Endothelial cell of hepatic sinusoid (primary cell): ENCODE results near the gene GFOD2.
"Not testable (repeated sequence)": the region's sequence is repeated elsewhere in the genome, so short reads cannot be mapped to it uniquely, and the experiment has no call there.

Experiments
- in situ Hi-C: cut with HindIII; loops from 2 replicates; pipeline ENCODE4 v1.10.0; 2017; ENCODE audit warnings: low sequenced_read_pairs

The GFOD2 gene

DNA sequence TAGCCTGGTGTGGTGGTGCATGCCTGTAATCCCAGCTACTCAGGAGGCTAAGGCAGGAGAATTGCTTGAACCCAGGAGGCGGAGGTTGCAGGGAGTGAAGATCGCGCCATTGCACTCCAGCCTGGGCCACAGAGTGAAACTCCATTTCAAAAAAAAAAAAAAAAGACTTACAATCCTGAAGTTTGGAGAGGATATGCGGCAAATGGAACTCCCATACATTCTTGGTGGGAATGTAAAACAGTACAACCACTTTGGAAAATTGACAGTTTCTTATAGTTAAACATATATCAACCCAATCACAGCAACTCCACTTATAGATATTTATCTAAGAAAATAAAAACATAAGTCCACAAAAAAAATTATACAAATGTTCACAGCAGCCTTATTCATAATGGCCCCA lies 11.9 kb downstream of the GFOD2 start:
- in situ Hi-C loops, result no loop called here

DNA sequence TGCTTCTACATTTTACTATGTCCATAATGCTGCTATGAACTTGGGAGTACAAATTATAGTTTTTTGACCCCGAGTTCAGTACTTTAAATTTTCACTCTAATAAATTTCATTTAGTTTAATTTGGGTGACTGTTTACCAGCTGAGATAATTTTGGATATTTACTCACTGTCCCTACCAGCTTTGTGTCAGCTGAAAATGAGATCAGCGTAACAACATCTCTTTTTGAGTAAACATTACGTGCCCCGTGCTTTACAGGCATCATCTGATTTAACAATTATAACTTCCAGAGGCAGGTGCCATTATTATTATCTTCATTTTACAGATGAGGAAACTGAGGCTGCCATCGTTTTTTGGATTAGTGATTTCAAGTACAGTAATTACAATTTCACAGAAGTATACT lies 15.0 kb downstream of the GFOD2 start:
- in situ Hi-C loops, result no loop called here

DNA sequence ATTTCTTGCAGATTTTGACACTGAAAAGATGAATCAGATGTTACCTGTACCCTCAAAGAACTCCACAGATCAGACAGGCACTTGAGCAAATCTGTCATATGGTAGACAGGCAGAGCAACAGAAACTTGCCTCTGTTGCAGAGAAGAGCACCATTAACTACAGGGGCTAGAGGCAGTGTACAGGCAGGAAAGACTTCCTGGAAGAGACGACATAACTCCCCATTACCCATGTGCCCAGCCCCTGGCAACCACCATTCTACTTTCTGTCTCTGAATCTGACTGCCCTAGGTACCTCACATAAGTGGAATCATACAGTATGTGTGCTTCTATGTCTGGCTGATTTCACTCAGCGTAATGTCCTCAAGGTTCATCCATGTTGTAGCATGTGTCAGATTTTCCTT lies 15.5 kb downstream of the GFOD2 start:
- in situ Hi-C loops, result no loop called here

DNA sequence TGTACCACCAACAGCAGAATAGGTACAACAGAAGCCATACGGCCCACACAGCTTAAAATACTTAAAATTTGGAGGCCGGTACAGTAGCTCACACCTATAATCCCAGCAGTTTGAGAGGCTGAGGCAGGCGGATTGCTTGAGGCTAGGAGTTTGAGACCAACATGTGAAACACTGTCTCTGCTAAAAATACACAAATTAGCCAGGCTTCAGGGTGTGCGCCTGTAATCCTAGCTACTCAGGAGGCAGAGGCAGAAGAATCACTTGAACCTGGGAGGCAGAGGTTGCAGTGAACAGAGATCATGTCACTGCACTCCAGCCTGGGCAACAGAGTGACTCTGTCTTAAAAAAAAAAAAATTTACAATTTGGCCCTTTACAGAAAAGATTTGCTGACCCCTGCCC lies 17.0 kb downstream of the GFOD2 start:
- in situ Hi-C loops, result no loop called here

DNA sequence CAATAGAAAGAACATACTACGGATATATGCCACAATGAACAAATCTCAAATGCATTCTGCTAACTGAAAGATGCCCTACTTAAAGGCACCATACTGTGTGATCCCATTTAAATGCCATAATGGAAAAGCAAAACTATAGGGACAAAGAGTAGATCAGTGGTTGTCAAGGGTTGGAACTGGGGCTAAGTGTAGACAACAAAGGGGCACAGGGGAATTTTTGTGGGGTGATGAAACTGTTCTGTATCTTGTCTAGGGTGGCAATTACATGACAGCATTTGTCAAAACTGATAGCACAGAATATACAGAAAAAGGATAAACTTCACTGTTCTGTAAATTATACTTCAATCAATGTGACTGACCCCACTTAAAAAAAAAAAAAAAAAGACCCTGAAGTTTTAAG lies 17.7 kb downstream of the GFOD2 start:
- in situ Hi-C loops, result no loop called here

DNA sequence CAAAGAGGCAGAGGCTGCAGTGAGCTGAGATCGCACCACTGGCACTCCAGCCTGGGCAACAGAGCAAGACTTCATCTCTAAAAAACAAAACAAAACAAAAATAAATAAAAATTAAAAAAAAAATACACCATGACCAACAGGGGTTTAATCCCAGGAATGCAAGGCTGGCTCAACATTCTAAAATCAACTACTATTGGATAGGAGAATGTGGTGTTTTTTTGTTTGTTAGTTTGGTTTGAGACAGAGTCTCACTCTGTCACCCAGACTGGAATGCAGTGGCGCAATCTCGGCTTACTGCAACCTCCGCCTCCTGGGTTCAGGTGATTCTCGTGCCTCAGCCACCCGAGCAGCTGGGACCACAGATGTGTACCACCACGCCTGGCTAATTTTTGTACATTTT lies 19.9 kb downstream of the GFOD2 start:
- in situ Hi-C loops, result no loop called here

DNA sequence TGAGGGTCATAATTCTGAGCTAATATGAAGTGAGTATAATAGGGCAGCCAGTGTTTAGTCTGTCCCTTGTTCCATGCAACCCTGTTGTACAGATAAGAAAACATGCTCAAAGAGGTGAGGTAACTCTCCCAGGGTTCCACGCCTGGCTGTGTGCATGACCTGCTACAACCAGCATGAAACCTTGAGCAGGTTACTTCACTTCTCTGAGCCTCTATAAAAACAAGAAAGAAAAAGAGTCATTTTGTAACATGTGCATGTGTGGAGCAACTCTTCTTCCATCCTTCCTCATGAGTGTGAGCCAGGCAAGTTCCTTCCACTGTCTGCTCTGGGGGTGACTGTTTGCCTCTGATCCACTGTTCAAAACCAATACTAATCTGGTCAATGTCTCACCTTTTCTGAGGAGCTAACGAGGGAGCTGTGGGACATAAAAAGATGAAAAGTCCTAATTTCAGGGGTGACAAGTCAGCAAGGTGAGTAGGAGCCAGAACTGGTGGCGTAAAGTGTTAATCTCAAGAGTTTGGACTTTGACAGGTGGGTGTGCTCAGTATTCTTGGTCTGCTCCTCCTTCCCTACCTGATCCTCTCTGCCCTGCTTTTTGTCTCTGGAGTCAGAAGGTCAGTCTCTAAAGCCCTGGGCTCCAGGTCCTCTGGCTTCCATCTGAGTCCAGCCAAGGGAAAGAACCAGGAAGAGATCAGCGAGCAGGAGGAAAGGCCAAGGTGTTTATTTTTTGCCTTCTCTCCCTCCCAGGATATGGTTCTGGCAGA lies 21.5 kb downstream of the GFOD2 start:
- in situ Hi-C loops, result no loop called here

DNA sequence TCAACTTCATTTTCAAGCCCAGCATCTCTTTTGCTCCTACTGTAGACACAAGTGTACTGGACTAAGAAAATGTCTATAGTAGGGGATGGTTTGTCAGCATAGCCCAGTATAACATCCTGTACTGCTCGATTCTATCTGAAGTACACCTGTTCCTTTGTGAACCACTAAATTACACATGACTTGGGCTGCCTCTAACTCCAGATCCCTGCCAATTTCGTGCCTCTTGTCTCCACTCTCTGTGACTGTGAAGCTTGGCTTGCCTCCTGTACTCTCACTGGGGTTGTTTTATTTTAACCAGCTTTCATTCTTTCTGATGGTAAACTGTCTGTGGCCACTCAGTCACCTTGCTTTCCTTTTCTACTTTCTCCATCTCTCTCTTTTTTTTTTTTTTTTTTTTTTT lies 24.5 kb downstream of the GFOD2 start:
- in situ Hi-C loops, result no loop called here

DNA sequence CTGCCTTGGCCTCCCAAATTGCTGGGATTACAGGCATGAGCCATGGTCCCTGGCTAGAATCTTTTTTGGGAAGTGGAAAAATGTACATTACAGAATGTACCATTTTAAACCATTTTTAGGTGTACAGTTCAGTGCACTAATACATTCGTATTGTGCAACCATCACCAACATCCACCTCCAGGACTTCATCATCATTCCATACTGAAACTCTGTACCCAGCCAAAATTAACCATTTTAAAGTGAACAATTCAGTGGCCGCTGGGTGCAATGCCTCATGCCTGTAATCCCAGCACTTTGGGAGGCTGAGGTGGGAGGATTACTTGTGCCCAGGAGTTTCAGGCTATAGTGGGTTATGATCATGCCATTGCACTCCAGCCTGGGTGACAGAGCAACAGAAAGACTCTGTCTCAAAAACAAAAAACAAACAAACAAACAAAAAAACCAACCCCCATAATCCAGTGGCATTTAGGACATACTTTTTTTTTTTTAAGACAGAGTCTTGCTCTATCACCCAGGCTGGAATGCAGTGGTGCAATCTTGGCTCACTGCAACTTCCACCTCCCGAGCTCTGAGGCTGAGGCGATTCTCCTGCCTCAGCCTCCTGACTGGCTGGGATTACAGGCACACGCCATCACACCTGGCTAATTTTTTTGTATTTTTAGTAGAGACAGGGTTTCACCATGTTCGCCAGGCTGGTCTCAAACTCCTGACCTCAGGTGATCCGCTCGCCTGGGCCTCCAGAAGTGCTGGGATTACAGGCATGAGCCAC lies 25.4 kb downstream of the GFOD2 start:
- in situ Hi-C loops, result not testable (repeated sequence)

DNA sequence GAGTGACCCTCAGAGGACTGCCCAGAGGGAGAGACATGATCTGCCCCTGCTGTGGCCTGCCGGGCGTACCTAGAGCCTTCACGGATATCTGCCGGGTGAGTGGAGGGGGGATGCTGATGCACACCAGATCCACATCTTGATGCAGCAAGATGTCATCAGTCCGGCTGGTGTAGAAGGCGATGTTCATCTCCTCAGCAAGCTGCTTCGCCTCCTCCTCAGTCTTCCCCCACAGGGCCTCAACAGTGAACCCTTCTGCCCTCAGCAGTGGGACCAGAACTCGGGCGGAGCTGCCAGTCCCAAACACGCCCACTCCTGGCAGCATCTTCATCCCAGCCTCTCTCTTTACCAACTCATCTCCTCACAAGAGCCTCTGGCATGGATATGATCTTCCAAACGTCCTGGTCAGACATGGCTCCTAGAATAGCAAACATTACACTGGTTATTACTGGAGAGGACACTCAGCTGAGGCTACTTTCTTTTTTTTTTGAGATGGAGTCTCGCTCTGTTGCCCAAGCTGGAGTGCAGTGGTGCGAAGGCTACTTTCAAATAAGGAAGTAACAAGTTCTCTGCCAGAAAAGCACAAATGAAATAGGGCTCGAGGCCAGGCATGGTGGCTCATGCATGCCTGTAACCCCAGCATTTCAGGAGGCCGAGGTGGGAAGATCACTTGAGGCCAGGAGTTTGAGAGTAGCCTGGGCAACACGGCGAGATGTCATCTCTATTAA lies 33.6 kb downstream of the GFOD2 start:
- in situ Hi-C loops, result no loop called here

DNA sequence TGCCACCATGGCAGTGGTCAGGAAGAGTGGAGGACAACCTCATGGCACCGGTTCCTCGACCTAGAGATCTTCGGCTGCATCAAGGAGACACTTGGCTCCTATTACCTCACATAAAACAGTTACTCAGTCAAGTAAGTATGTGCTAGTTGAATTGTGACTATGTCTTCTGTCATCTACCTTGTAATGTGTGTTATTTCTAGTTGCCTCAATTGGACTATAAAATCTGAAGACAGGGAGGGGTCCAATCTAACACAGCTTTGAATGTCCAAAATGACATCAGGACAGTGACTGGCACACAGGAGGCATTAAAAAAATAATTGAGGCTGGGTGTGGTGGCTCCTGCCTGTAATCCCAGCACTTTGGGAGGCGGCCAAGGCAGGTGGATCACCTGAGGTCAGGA lies 35.3 kb downstream of the GFOD2 start:
- in situ Hi-C loops, result loop anchor here (5.0 kb wide), 2 partner anchors 34 to 76 kb away; partner anchors contain the start of gene GFOD2

DNA sequence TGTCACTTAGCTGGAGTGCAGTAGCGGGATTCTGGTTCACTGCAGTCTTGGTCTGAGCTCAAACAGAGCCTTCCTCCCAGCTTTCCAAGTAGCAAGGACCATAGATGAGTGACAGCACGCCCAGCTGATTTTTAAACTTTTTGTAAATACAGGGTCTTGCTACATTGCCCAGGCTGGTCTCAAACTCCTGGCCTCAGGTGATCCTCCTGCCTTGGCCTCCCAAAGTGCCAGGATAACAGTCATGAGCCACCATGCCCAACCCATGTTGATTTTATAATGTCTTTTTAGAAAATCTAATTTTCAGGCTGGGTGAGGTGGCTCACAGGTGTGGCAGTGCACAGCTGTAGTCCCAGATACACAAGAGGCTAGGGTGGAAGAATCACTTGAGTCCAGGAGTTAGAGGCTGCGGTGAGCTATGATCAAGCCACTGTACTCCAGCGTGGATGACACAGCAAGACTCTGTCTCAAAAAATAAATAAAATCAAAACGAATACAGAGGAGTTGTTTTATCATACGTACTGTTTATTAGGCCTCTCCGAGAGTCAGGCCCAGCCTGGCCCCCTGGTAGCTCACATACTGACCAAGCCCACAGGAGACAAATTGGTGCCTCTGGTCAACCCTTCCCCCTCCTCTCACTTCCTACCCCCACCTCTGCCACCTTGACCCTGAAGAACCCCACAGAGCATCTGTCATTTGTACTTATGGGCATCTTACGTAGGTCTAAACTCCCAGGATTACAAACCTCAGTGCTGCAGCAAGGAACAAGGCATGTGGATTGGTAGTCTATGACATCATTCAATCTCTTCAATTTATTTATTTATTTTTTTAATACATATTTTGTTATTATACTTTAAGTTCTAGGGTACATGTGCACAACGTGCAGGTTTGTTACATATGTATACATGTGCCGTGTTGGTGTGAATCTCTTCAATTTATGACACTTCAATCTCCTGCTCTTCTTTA lies 38.9 kb downstream of the GFOD2 start:
- in situ Hi-C loops, result loop anchor here (5.0 kb wide), 2 partner anchors 37 to 73 kb away; partner anchors contain the start of gene GFOD2

DNA sequence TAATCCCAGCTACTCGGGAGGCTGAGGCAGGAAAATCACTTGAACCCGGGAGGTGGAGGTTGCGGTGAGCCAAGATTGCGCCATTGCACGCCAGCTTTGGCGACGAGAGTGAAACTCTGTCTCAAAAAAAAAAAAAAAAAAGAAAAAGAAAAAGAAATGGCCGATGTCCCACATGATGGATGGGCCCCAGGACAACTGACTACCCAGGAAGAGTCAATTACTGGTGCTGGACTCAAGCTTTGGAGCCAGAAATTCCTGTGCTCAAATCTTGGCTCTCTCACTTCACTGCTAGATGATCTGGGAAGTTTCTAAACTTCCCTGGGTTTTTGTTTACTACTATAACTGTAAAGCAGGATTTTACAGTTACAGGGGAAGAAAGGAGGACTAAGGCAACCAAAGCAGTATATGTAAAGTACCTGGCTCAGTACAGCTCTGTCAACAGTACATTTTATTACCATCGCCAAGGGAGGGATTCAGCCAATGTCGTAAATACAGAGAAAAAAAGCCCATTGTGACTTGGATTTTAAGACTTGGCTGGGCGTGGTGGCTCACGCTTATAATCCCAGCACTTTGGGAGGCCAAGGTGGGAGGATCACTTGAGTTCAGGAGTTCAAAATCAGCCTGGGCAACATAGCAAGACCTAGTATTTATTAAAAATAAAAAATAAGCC lies 40.6 kb downstream of the GFOD2 start:
- in situ Hi-C loops, result no loop called here

DNA sequence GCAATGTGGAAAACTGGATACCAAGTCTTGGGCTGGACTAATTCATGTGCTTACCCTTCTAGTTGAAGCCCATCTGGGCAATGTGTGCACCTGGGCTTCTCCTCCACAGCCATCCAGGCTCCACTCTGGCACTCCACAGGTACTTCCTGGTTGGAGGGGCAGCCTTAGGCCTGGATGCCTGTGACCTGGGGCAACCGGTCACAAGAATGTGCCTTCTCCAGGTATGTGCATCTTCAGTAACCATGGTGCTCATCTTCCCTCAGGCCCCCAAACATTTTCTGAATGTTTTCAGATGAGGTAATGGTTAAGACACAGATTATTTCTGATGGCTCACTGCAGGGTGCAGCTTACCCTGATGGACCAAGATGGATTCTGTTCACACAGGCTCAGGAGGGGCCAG lies 41.4 kb downstream of the GFOD2 start:
- in situ Hi-C loops, result no loop called here

DNA sequence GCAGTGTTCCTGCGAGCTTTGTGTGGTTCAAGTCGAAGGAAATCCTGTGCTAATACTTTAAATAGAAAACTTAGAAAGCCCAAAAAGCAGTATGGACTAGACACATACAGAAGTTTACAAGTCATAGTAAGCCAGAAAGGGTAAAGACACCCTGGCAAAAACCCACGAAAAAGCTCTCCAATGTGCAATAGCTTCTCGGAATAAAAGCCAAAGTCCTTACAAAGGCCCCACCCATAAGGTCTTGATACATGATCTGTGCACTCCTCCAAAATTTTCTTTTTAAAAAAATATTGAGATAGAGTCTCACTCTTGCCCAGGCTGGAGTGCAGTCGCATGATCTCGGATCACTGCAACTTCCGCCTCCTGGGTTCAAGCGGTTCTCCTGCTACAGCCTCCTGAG lies 42.2 kb downstream of the GFOD2 start:
- in situ Hi-C loops, result no loop called here

DNA sequence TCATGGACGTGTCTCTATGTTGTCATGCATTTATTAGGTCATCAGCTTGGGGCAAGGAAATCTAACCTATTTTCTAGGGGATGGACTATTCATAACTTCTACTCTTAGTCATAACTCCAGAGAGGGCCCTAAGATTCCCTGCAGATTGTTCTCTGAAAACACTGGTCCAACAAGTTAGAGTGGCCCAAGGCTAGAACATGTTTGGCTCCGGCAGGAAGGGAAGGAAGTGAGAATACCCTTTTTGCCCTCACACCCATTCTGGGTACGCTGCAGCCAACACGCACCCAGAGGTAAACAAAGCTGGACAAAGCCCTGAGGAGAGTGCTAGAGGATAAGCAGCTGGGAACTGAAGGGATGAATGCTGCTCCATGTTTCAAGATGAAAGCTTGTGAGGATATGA lies 42.6 kb downstream of the GFOD2 start:
- in situ Hi-C loops, result no loop called here

DNA sequence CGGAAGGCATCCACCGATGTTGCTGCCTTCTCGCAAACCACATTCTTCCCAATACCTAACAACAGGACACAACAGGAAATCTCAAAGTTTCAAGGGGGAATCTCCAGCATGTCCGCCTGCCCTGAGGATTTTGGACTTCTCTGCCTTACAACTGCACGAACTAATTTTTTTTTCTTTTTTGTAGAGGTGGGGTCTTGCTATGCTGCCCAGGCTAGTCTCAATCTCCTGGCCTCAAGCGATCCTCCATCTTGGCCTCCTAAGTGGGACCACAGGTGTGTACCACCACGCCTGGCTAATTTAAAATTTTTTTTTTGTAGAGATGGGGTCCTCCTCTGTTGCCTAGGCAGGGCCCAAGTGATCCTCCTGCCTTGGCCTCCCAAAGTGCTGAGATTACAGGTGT lies 43.1 kb downstream of the GFOD2 start:
- in situ Hi-C loops, result no loop called here

DNA sequence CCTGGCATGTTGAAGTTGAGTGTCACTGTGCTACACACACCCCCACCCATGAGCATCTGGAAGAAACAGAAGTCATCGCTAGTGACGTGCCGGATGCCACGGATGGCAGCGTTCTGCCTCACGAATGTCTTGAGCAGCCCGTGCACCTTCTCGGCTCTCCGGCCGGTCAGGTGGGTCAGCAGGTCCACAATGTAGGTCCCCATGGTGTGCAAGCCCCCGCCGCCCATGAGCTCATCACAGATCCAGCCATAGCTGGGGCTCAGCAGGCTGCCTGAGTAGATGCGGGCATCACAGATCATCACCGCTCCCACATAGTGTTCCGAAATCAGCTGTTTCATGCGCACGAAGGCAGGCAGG lies 43.6 kb downstream of the GFOD2 start:
- in situ Hi-C loops, result no loop called here

DNA sequence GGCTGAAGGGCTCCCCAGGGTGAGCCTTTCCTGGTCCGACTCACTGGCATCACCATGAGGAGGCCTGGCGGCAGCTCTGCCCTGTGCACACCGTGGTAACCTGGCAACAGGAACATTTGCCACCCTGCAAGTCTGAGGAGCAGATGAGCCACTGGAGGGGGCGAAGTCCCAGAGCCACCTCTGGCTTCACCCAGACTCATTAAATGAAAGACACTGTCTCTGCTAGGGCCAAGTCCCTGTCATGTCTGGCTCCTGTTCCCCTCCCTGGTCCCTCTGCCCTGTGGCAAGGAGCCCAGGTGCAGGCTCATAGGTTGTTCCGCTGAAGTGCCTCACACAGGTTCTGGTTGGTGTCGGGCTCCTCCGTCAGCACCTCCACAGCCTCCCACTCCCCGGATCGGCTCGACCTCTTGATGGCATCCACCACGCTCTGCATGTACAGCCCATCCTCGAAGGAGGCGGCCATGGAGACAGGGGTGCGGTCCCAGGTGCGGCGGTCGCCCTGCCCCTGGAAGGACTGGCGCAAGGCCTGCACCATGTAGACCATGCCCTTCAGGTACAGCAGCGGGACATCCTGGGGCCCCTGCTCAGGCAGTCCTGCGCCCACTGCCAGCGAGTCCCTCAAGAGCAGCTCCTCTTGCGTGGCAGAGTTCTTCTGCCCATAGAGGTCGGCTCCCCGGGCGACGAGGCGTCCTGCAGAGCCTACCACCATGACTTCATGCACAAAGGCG lies 44.1 kb downstream of the GFOD2 start:
- in situ Hi-C loops, result no loop called here
